GM12878 (cell line): Measurements from ENCODE around the gene UACA.

Experiments
- BRCA1 ChIP-seq: IDR thresholded peaks from 2 replicates; pipeline ENCODE4 v1.6.1; 2011; ENCODE audit warnings: low read depth, low read length, improper control_type of control experiment
- CBFB ChIP-seq: IDR thresholded peaks from 2 replicates; pipeline ENCODE4 v1.6.1; 2016; ENCODE audit warnings: antibody characterized with exemption, low read depth
- CBX3 ChIP-seq: fragments of 200-600 bp; sonication (generic); IDR thresholded peaks from 2 replicates; pipeline ENCODE4 v1.6.1; 2016; ENCODE audit warnings: low read depth, borderline replicate concordance
- CHD2 ChIP-seq: IDR thresholded peaks from 2 replicates; pipeline ENCODE4 v1.6.1; 2011; ENCODE audit warnings: low read depth, low read length, improper control_type of control experiment, borderline replicate concordance
- CREB1 ChIP-seq: IDR thresholded peaks from 2 replicates; pipeline ENCODE4 v1.6.1; 2012; ENCODE audit warnings: low read depth, mild to moderate bottlenecking, inconsistent platforms
- CTCF ChIP-seq, 3 experiments: IDR thresholded peaks in 2 of 3; conservative IDR thresholded peaks in 1 of 3; 2 replicates each; pipeline ENCODE4 v1.5.1; 2011; ENCODE audit warnings: low read depth in 3 of 3, low read length in 3 of 3, mild to moderate bottlenecking in 3 of 3, control low read depth in 2 of 3, moderate library complexity in 2 of 3, inconsistent platforms in 1 of 3, mixed read lengths in 1 of 3; ENCODE audit not compliant: control insufficient read depth in 2 of 3, insufficient read depth in 1 of 3; ENCODE audit errors: extremely low read depth in 1 of 3
- EGR1 ChIP-seq, 2 experiments: IDR thresholded peaks; 1 replicate in 1 of 2; 2 replicates in 1 of 2; pipeline ENCODE4 v1.6.1; 2011 to 2012; ENCODE audit warnings: low read depth in 2 of 2, low read length in 2 of 2, borderline replicate concordance in 1 of 2, mild to moderate bottlenecking in 1 of 2, moderate library complexity in 1 of 2
- FOXK2 ChIP-seq: fragments of 450-650 bp; IDR thresholded peaks from 2 replicates; pipeline ENCODE4 v1.6.1; 2017; ENCODE audit warnings: mild to moderate bottlenecking, moderate library complexity
- FOXM1 ChIP-seq: IDR thresholded peaks from 2 replicates; pipeline ENCODE4 v1.6.1; 2012; ENCODE audit warnings: low read depth, mild to moderate bottlenecking, inconsistent platforms, low read length, moderate library complexity
- NR2C1 ChIP-seq: fragments of 450-650 bp; IDR thresholded peaks from 2 replicates; pipeline ENCODE4 v1.6.1; 2017; ENCODE audit warnings: antibody characterized with exemption, mild to moderate bottlenecking, moderate library complexity
- POLR2A ChIP-seq: IDR thresholded peaks from 2 replicates; pipeline ENCODE4 v1.6.1; 2011; ENCODE audit warnings: low read depth, mild to moderate bottlenecking, low read length
- POLR2AphosphoS5 ChIP-seq: IDR thresholded peaks from 2 replicates; pipeline ENCODE4 v1.6.1; 2011; ENCODE audit warnings: mild to moderate bottlenecking, low read length, inconsistent platforms
- SUZ12 ChIP-seq: fragments of 200-600 bp; sonication (generic); IDR thresholded peaks from one replicate; pipeline ENCODE4 v1.6.1; 2018; ENCODE audit warnings: antibody characterized with exemption, mild to moderate bottlenecking; ENCODE audit not compliant: unreplicated experiment

GRCh38 chr15:70658641-70659040, 104.7 kb downstream of the UACA start:
- no peak for TF ChIP-seq CTCF (IDR thresholded peaks at IDR 0.05 in 2 of 3, conservative IDR thresholded peaks at IDR 0.05 in 1 of 3; ENCODE audit: control insufficient read depth in 2 of 3, extremely low read depth in 1 of 3, insufficient read depth in 1 of 3, low read depth in 3 of 3, low read length in 3 of 3)
- no peak for TF ChIP-seq CHD2
- no peak for TF ChIP-seq POLR2AphosphoS5
- no peak for TF ChIP-seq EGR1 (IDR thresholded peaks at IDR 0.05; ENCODE audit: borderline replicate concordance in 1 of 2, low read depth in 2 of 2, low read length in 2 of 2)
- TF ChIP-seq CREB1 = no peak
- TF ChIP-seq CBX3 = no peak
- TF ChIP-seq CBFB = no peak
- no peak for TF ChIP-seq FOXK2
- TF ChIP-seq SUZ12 = no peak
- no peak for TF ChIP-seq FOXM1
- TF ChIP-seq BRCA1 = no peak
- no peak for TF ChIP-seq POLR2A
- TF ChIP-seq NR2C1 = no peak
